ENCODE data around the gene SUMF1. TPM values are rescaled to one million over a fixed set of nuclear protein-coding genes. Genes with fewer than 3 reads are reported as not detected.

The SUMF1 gene
- total and polyA plus RNA-seq, 2 of the 13 experiments (the other 11 are each of a cell fraction or from before 2014, with no cell fraction given): 18.5 to 28.9 TPM

DNA sequence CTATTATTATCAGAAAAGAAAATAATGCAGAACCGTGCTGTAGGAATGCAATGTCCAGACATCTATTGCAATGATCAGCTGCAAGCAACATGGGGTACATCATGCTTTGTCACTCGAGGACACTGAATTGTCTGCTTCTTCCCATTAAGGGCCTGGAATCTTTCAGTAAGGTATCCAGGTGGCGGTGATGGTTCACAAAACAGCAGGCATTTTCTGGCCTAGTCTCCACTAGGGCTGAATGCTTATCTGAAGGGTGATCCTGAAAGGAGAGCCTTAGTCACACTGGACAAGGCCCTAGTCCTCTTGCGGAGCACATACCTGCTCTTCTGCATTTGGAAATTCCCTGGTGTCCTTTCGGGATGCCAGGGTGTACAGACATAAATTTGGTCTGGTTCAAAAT lies 47.3 kb upstream of the SUMF1 start:
- H4K20me1 ChIP-seq (ENCODE audit: insufficient read depth, low read length): no peaks in the 10 kb centered on the region
- ChIA-PET CTCF (ENCODE audit: low intra/inter-chr PET ratio, low total read pairs) (no interaction called here), POLR2A (no interaction called here)
- ATAC-seq (no peak), DNase-seq (ENCODE audit: low spot score) (no peak), FAIRE-seq (no peak)
- no peak overlapping the region for H3K4me3 ChIP-seq (replicated peaks in 1 of 3; ENCODE audit: insufficient read depth in 1 of 3, low read depth in 2 of 3, low read length in 3 of 3)
- peaks cover 0 to 3% of the 10 kb centered on the region in 2 experiments; a peak in 2 of 5 replicates for H3K36me3 ChIP-seq (replicated peaks in 1 of 2; ENCODE audit: control insufficient read depth in 1 of 2, insufficient read depth in 2 of 2, low read length in 2 of 2)
- TF ChIP-seq YY1 (IDR thresholded peaks at IDR 0.05; ENCODE audit: insufficient read depth, insufficient replicate concordance, low read depth, low read length) (no peak), ZNF510 (CRISPR knock-in tag; IDR thresholded peaks at IDR 0.05; ENCODE audit: low read depth) (no peak), ZNF441 (CRISPR knock-in tag; IDR thresholded peaks at IDR 0.05; ENCODE audit: borderline replicate concordance) (no peak), FOXM1 (CRISPR knock-in tag; IDR thresholded peaks at IDR 0.05) (no peak), ZNF616 (CRISPR knock-in tag; IDR thresholded peaks at IDR 0.05; ENCODE audit: low read depth) (no peak), MXI1 (IDR thresholded peaks at IDR 0.05; ENCODE audit: borderline replicate concordance, low read depth, low read length) (no peak), ZNF337 (CRISPR knock-in tag; IDR thresholded peaks at IDR 0.05; ENCODE audit: borderline replicate concordance, low read depth) (no peak), RFX3 (CRISPR knock-in tag; IDR thresholded peaks at IDR 0.05) (no peak), ZNF263 (CRISPR knock-in tag; IDR thresholded peaks at IDR 0.05) (no peak), ZNF496 (CRISPR knock-in tag; IDR thresholded peaks at IDR 0.05; ENCODE audit: insufficient replicate concordance) (no peak)
- TF ChIP-seq, protein P1, sequence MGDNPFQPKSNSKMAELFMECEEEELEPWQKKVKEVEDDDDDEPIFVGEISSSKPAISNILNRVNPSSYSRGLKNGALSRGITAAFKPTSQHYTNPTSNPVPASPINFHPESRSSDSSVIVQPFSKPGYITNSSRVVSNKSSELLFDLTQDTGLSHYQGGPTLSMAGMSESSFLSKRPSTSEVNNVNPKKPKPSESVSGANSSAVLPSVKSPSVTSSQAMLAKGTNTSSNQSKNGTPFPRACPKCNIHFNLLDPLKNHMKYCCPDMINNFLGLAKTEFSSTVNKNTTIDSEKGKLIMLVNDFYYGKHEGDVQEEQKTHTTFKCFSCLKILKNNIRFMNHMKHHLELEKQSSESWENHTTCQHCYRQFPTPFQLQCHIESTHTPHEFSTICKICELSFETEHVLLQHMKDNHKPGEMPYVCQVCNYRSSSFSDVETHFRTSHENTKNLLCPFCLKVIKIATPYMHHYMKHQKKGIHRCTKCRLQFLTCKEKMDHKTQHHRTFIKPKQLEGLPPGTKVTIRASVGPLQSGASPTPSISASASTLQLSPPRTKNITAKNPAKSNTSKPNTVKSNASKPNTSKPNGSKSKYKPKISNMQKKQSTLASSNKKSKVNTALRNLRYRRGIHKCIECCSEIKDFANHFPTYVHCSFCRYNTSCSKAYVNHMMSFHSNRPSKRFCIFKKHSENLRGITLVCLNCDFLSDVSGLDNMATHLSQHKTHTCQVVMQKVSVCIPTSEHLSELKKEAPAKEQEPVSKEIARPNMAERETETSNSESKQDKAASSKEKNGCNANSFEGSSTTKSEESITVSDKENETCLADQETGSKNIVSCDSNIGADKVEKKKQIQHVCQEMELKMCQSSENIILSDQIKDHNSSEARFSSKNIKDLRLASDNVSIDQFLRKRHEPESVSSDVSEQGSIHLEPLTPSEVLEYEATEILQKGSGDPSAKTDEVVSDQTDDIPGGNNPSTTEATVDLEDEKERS (CRISPR knock-in tag; IDR thresholded peaks at IDR 0.05): no peak
- TF ChIP-seq, protein P2, sequence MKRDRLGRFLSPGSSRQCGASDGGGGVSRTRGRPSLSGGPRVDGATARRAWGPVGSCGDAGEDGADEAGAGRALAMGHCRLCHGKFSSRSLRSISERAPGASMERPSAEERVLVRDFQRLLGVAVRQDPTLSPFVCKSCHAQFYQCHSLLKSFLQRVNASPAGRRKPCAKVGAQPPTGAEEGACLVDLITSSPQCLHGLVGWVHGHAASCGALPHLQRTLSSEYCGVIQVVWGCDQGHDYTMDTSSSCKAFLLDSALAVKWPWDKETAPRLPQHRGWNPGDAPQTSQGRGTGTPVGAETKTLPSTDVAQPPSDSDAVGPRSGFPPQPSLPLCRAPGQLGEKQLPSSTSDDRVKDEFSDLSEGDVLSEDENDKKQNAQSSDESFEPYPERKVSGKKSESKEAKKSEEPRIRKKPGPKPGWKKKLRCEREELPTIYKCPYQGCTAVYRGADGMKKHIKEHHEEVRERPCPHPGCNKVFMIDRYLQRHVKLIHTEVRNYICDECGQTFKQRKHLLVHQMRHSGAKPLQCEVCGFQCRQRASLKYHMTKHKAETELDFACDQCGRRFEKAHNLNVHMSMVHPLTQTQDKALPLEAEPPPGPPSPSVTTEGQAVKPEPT (CRISPR knock-in tag; IDR thresholded peaks at IDR 0.05; ENCODE audit: low read depth): no peak
- TF ChIP-seq, protein P3, sequence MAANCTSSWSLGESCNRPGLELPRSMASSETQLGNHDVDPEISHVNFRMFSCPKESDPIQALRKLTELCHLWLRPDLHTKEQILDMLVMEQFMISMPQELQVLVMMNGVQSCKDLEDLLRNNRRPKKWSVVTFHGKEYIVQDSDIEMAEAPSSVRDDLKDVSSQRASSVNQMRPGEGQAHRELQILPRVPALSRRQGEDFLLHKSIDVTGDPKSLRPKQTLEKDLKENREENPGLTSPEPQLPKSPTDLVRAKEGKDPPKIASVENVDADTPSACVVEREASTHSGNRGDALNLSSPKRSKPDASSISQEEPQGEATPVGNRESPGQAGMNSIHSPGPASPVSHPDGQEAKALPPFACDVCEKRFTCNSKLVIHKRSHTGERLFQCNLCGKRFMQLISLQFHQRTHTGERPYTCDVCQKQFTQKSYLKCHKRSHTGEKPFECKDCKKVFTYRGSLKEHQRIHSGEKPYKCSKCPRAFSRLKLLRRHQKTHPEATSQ (CRISPR knock-in tag; IDR thresholded peaks at IDR 0.05; ENCODE audit: borderline replicate concordance): no peak
- no TSS peak for BruUV-seq (replicated peaks)
- H3K79me2 ChIP-seq (ENCODE audit: insufficient read depth, low read length): no peaks in the 10 kb centered on the region
- in situ Hi-C loops (cut with HindIII; ENCODE audit: extremely low pct_ligation_motif_present, low pct_unique_long_range_greater_than_20kb) (no loop called here), intact Hi-C loops (cut with micrococcal nuclease; ENCODE audit: unreplicated experiment) (no loop called here)
- H3K27me3 ChIP-seq (ENCODE audit: control insufficient read depth in 1 of 2, insufficient read depth in 2 of 2, low read length in 2 of 2): no peaks in the 10 kb centered on the region
- H3K27ac ChIP-seq (ENCODE audit: extremely low read length, insufficient read depth, low read length): no peak overlapping the region
- H3K4me2 ChIP-seq (ENCODE audit: low read depth, low read length): no peak overlapping the region
- no peak overlapping the region for H2AFZ ChIP-seq (ENCODE audit: low read length)
- no peak overlapping the region for H3K9ac ChIP-seq (ENCODE audit: insufficient read depth, low read depth, low read length)
- peaks cover 47% of the 10 kb centered on the region for H3K4me1 ChIP-seq (ENCODE audit: insufficient read depth, low read length)
- 91% methylated on average over 5 of the region's 5 CpGs for WGBS (ENCODE audit: low lambda C conversion rate)
- no peaks in the 10 kb centered on the region for H3K9me3 ChIP-seq (ENCODE audit: low read length)
